Tibial artery (tissue), 4 donors: ENCODE measurements around the gene PDPK1.

Experiments
- DNase-seq, 2 donors: peaks; one replicate each; pipeline ENCODE4 v3.0.0-alpha.2; 2019
- H3K27ac ChIP-seq, 2 donors: fragments of 200-600 bp; sonication (generic) in 1 of 2; 1 replicate in 1 of 2; 2 replicates in 1 of 2; pipeline ENCODE4 v1.5.1; 2018 to 2019; ENCODE audit warnings: mild to moderate bottlenecking in 1 of 2
- H3K27me3 ChIP-seq, 2 donors: fragments of 200-600 bp; sonication (generic) in 1 of 2; one replicate each; pipeline versions ENCODE4 v1.5.1 to v1.6.0; 2016 to 2019
- H3K36me3 ChIP-seq, 3 donors: fragments of 200-600 bp; sonication (generic) in 2 of 3; one replicate each; pipeline ENCODE4 v1.5.1; 2016 to 2019; ENCODE audit warnings: mild to moderate bottlenecking in 2 of 3
- H3K4me1 ChIP-seq, 4 donors: fragments of 200-600 bp; sonication (generic) in 2 of 4; 1 replicate in 3 of 4; 2 replicates in 1 of 4; pipeline ENCODE4 v1.5.1; 2016 to 2019
- H3K4me3 ChIP-seq, 2 donors: fragments of 200-600 bp; sonication (generic) in 1 of 2; 1 replicate in 1 of 2; 2 replicates in 1 of 2; pipeline ENCODE4 v1.5.1; 2018 to 2019; ENCODE audit warnings: mild to moderate bottlenecking in 2 of 2
- H3K9me3 ChIP-seq, 3 donors: fragments of 200-600 bp; sonication (generic) in 1 of 3; one replicate each; pipeline ENCODE4 v1.5.1; 2016 to 2019
- intact Hi-C: fragments of 100-400 bp; cut with DNase I; formaldehyde crosslinking; loops from one replicate; pipeline ENCODE4 v1.15.0; 2023; ENCODE audit warnings: low total_unique reads
- TF ChIP-seq, protein P1 (sequence below), 2 experiments: fragments of 200-600 bp in 1 of 2; fragments of 450-650 bp in 1 of 2; IDR thresholded peaks; one replicate each; pipeline ENCODE4 v1.5.1; 2017 to 2019; ENCODE audit warnings: antibody characterized with exemption in 2 of 2, mild to moderate bottlenecking in 1 of 2, moderate library complexity in 1 of 2

Gene PDPK1

DNA sequence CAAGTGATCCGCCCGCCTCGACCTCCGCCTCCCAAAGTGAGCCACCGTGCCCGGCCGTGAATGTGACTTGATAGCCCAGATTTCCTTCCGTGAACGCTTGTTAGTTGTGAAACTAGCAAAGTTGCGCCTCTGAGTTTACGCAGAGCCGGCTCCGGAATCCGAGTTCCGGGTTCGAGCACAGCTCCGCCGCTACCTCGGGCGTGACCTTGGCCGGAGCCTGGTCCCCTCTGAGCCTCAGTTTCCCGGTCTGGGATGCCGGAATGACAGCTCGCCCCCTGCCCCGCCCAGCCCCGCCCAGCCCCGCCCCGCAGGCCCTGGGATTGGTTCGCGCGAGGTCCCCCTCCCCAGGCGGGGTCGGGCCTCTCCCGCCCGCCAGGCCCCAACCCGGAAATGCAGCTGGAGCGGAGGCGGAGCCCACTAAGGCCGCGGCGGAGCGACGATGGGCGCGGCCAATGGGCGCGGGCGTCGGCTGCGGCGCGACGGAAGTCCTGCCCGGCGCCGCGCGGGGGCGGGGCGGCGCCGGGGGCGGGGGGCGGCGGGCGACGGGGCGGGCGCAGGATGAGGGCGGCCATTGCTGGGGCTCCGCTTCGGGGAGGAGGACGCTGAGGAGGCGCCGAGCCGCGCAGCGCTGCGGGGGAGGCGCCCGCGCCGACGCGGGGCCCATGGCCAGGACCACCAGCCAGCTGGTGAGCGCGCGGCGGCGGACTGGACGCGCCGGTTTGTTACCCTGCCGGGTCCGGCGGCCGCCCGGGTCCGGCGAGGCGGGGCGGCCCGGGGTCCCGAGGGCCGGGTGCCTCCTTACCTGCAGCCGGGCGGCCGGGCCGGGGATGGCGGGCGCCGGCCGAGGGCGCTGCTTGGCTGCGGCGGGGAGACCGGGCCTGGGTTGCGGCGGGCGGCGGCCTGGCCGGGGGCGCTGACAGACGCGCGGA lies at the start of gene PDPK1:
PDPK1 (plus strand) TSS at position 571 of the 929 bp plus-strand sequence; CDS start at position 663, 92 bp downstream.
- peaks cover 0 to 45% (median 31%) of the 10 kb centered on the region in 4 donors for H3K4me1 ChIP-seq

GRCh38 chr16:2489581-2489980 lies 48.2 kb upstream of the PDPK1 start:
- Histone ChIP-seq H3K9me3 (no peaks in the 10 kb centered on the region), H3K4me3 (no peak overlapping the region), H3K4me1 (peaks cover 0 to 28% (median 0%) of the 10 kb centered on the region in 4 donors), H3K27ac (no peak overlapping the region), H3K27me3 (no peaks in the 10 kb centered on the region), H3K36me3 (no peaks in the 10 kb centered on the region)
- DNase-seq, result no peak
- TF ChIP-seq, protein P1, sequence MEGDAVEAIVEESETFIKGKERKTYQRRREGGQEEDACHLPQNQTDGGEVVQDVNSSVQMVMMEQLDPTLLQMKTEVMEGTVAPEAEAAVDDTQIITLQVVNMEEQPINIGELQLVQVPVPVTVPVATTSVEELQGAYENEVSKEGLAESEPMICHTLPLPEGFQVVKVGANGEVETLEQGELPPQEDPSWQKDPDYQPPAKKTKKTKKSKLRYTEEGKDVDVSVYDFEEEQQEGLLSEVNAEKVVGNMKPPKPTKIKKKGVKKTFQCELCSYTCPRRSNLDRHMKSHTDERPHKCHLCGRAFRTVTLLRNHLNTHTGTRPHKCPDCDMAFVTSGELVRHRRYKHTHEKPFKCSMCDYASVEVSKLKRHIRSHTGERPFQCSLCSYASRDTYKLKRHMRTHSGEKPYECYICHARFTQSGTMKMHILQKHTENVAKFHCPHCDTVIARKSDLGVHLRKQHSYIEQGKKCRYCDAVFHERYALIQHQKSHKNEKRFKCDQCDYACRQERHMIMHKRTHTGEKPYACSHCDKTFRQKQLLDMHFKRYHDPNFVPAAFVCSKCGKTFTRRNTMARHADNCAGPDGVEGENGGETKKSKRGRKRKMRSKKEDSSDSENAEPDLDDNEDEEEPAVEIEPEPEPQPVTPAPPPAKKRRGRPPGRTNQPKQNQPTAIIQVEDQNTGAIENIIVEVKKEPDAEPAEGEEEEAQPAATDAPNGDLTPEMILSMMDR (IDR thresholded peaks at IDR 0.05), result no peak
- intact Hi-C loops, result no loop called here

More for the DNA sequence above, at the start of gene PDPK1:
- intact Hi-C loops, result no loop called here
- TF ChIP-seq, protein P1 (IDR thresholded peaks at IDR 0.05), result peak in 1 of 2 experiments; percentile 21
- DNase-seq, result peak; percentile 90 to 97
- no peaks in the 10 kb centered on the region for H3K9me3 ChIP-seq
- peak within 1 kb of the TSS; percentile 76 to 85 for H3K27ac ChIP-seq
- peaks cover 0 to 8% (median 0%) of the 10 kb centered on the region in 3 donors for H3K36me3 ChIP-seq
- H3K27me3 ChIP-seq, result no peaks in the 10 kb centered on the region
- peak within 1 kb of the TSS; percentile 62 to 78 for H3K4me3 ChIP-seq

- Histone ChIP-seq H3K27ac (no peak overlapping the region), H3K9me3 (no peaks in the 10 kb centered on the region), H3K36me3 (no peaks in the 10 kb centered on the region), H3K27me3 (no peaks in the 10 kb centered on the region), H3K4me3 (no peak overlapping the region), H3K4me1 (peaks cover 0 to 22% (median 0%) of the 10 kb centered on the region in 4 donors)
- no peak for DNase-seq
- TF ChIP-seq, protein P1 (IDR thresholded peaks at IDR 0.05), result no peak
- intact Hi-C loops, result no loop called here
Observed at GRCh38 chr16:2490190-2491105, 47.4 kb upstream of the PDPK1 start.

GRCh38 chr16:2492292-2492691 lies 45.5 kb upstream of the PDPK1 start:
- TF ChIP-seq, protein P1 (IDR thresholded peaks at IDR 0.05), result no peak
- peaks cover 0 to 13% (median 4%) of the 10 kb centered on the region in 3 donors for H3K36me3 ChIP-seq
- peaks cover 0 to 20% (median 3%) of the 10 kb centered on the region in 4 donors for H3K4me1 ChIP-seq
- no peaks in the 10 kb centered on the region for H3K9me3 ChIP-seq
- H3K4me3 ChIP-seq, result no peak overlapping the region
- DNase-seq, result no peak
- H3K27me3 ChIP-seq, result no peaks in the 10 kb centered on the region
- intact Hi-C loops, result no loop called here
- H3K27ac ChIP-seq, result no peak overlapping the region

GRCh38 chr16:2493605-2494004 lies 44.2 kb upstream of the PDPK1 start:
- Histone ChIP-seq H3K27me3 (no peaks in the 10 kb centered on the region), H3K36me3 (peaks cover 0 to 20% (median 4%) of the 10 kb centered on the region in 3 donors), H3K4me3 (no peak overlapping the region), H3K27ac (no peak overlapping the region), H3K4me1 (peaks cover 0 to 25% (median 11%) of the 10 kb centered on the region in 4 donors), H3K9me3 (no peaks in the 10 kb centered on the region)
- TF ChIP-seq, protein P1 (IDR thresholded peaks at IDR 0.05), result no peak
- DNase-seq, result no peak
- intact Hi-C loops, result no loop called here
